ENCODE data around the gene SMIM43. TPM values are rescaled to one million over a fixed set of nuclear protein-coding genes. Genes with fewer than 3 reads are reported as not detected.

Gene SMIM43
- total and polyA plus RNA-seq, 9 of the 15 experiments (the other 6 are each of a cell fraction or from before 2014, with no cell fraction given): not detected

DNA sequence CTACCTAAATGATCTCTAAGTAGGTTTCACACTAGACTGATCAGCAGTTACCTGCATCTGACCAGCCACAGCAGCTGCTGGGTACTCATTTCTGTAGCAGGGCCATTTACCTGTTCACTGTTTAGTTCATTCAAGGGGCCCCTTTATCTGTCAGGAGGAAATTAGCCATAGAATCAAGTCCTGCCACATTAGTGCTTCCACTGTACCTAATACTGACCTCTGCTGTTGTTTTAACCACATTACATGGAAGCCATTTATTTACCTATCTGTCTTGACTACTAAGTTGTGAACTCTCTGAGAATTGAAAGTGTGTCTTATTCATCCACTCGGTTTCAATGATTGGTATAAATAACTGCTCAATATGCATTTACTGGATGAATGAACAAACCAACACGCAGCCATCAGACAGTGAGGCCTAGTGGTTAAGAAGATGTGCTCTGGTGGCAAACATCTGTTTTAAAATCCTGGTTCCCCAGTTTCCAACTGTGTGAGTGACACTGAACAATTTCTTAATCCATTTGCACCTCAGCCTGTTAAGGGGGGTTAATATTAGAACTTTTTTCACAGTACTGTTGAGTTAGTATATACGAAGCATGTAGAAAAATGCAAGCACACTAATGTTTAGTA, 38.2 kb downstream of the SMIM43 start (continued):
- TF ChIP-seq DEAF1 (CRISPR knock-in tag; IDR thresholded peaks at IDR 0.05): peak; percentile 81
- TF ChIP-seq SMARCE1 (IDR thresholded peaks at IDR 0.05): no peak
- TF ChIP-seq SMC3 (conservative IDR thresholded peaks at IDR 0.05; ENCODE audit: insufficient read depth, low read depth, low read length): peak; percentile 61
- no peak for TF ChIP-seq CEBPG (CRISPR knock-in tag; IDR thresholded peaks at IDR 0.05)
- no peak for TF ChIP-seq CEBPG (tag; conservative IDR thresholded peaks at IDR 0.05 in 1 of 2, IDR thresholded peaks at IDR 0.05 in 1 of 2)

DNA sequence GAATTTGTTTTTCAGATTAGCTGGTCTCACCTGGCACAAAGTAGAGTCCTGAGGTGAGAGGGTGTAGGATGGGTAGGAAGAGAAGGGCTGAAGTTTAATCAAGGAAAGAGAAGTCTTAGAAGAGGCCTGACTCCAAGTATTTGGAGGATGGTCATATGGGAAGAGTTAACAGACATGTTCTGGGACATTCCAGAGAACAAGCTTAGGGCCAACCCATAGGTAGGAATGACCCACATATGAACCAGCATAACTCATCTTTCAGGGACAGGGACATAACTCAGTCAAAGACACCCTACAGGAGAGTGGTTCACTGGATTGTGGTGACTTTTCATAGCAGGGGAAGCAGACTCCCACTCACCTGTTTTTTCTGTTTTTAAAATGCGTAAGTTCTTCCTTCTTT, 40.3 kb downstream of the SMIM43 start:
- Histone ChIP-seq H3K9ac (ENCODE audit: insufficient read depth in 1 of 2, low read depth in 2 of 2, low read length in 2 of 2) (no peak overlapping the region), H3K4me1 (replicated peaks in 1 of 2; ENCODE audit: control insufficient read depth in 2 of 2, insufficient read depth in 2 of 2, low read length in 2 of 2) (no peaks in the 10 kb centered on the region), H3K79me2 (ENCODE audit: control insufficient read depth, insufficient read depth, low read length) (no peaks in the 10 kb centered on the region), H4K20me1 (replicated peaks; ENCODE audit: control insufficient read depth, insufficient read depth, low read length) (no peaks in the 10 kb centered on the region), H3K27ac (ENCODE audit: extremely low read depth, low read depth, low read length) (no peak overlapping the region), H3K36me3 (ENCODE audit: control insufficient read depth, insufficient read depth, low read length) (no peaks in the 10 kb centered on the region), H3K9me3 (replicated peaks; ENCODE audit: control insufficient read depth, insufficient read depth, low read depth, low read length) (no peaks in the 10 kb centered on the region), H3K4me3 (no peak overlapping the region), H3K9me1 (ENCODE audit: control insufficient read depth, insufficient read depth, low read length) (no peaks in the 10 kb centered on the region), H3K27me3 (ENCODE audit: control insufficient read depth in 2 of 2, insufficient read depth in 2 of 2, low read length in 2 of 2) (peaks cover 10 to 11% of the 10 kb centered on the region in 2 experiments; a peak in 3 of 5 replicates), H2AFZ (ENCODE audit: low read depth, low read length) (no peak overlapping the region), H3K4me2 (ENCODE audit: insufficient read depth, low read length) (no peak overlapping the region)
- TF ChIP-seq EP300 (IDR thresholded peaks at IDR 0.05; ENCODE audit: low read length): no peak
- TF ChIP-seq GTF2F1 (IDR thresholded peaks at IDR 0.05; ENCODE audit: low read depth, low read length): no peak
- no peak for TF ChIP-seq NFRKB (IDR thresholded peaks at IDR 0.05; ENCODE audit: low read depth)
- TF ChIP-seq PTBP1 (IDR thresholded peaks at IDR 0.05; ENCODE audit: low read depth, low read length): no peak
- no peak for TF ChIP-seq ZEB2 (IDR thresholded peaks at IDR 0.05)
- no peak for TF ChIP-seq L3MBTL2 (IDR thresholded peaks at IDR 0.05)
- TF ChIP-seq ZNF12 (CRISPR knock-in tag; IDR thresholded peaks at IDR 0.05): no peak
- TF ChIP-seq ZNF785 (CRISPR knock-in tag; IDR thresholded peaks at IDR 0.05): no peak
- no peak for TF ChIP-seq ZNF507 (tag; conservative IDR thresholded peaks at IDR 0.05)
- no peak for TF ChIP-seq U2AF1 (optimal IDR thresholded peaks at IDR 0.05; ENCODE audit: low read depth, low read length)
- TF ChIP-seq ZNF354B (CRISPR knock-in tag; IDR thresholded peaks at IDR 0.05): no peak
- no peak for TF ChIP-seq BCLAF1 (IDR thresholded peaks at IDR 0.05; ENCODE audit: borderline replicate concordance in 1 of 2, control insufficient read depth in 1 of 2, low read depth in 2 of 2, low read length in 1 of 2)
- no peak for TF ChIP-seq MAFF (IDR thresholded peaks at IDR 0.05; ENCODE audit: low read length)
- intact Hi-C loops (cut with micrococcal nuclease) (loop anchor here (5.0 kb wide), 3 partner anchors 67 to 1652 kb away; no protein-coding TSS in a partner anchor), in situ Hi-C loops (cut with MboI) (no loop called here)
- ChIA-PET POLR2A (interaction anchor here (0.8 to 0.9 kb wide), 2 partner anchors 26 to 28 kb away, joined by 3 to 4 read pairs; partner anchors contain the start of gene ANXA5), CTCF (ENCODE audit: low intra/inter-chr PET ratio) (interaction anchor here (0.6 kb wide), 1 partner anchor 13 kb away, joined by 3 read pairs; no protein-coding TSS in a partner anchor)
- BruUV-seq (replicated peaks): no TSS peak
- DNase-seq (ENCODE audit: extremely low read depth in 1 of 4, low spot score in 3 of 4): no peak
- WGBS (ENCODE audit: insufficient coverage, low coverage, missing lambda C conversion rate): 23% methylated on average over 1 of the region's 1 CpG
- no peak for ATAC-seq
- no peak for FAIRE-seq
